ENCODE measurements around the gene PTDSS2. TPM values are rescaled to one million over a fixed set of nuclear protein-coding genes. Genes with fewer than 3 reads are reported as not detected.

PTDSS2 gene
- total and polyA plus RNA-seq, 2 of the 13 experiments (the other 11 are each of a cell fraction or from before 2014, with no cell fraction given) = 21.7 to 26.4 TPM

GRCh38 chr11:447923-448731 lies 2.0 kb upstream of the PTDSS2 start (continued):
- TF ChIP-seq ZBTB7B (CRISPR knock-in tag; IDR thresholded peaks at IDR 0.05) (peak; percentile 88), ASH2L (IDR thresholded peaks at IDR 0.05; ENCODE audit: insufficient read length, low read depth, low read length) (peak; percentile 77), KDM5A (IDR thresholded peaks at IDR 0.05; ENCODE audit: borderline replicate concordance, low read length) (peak; percentile 79; the same call in 1 of the 2 replicates), ZNF746 (CRISPR knock-in tag; IDR thresholded peaks at IDR 0.05) (no peak; the same call in 1 of the 2 replicates), IRF1 (CRISPR knock-in tag; IDR thresholded peaks at IDR 0.05; ENCODE audit: low read depth) (no peak), TAF1 (CRISPR knock-in tag; IDR thresholded peaks at IDR 0.05) (peak; percentile 66; the same call in 1 of the 2 replicates), TOE1 (CRISPR knock-in tag; IDR thresholded peaks at IDR 0.05) (0 out of 2 replicates have a peak, but pooled peaks have one; percentile 28), CCDC6 (CRISPR knock-in tag; IDR thresholded peaks at IDR 0.05) (peak; percentile 35; the same call in 1 of the 2 replicates), SMYD3 (CRISPR knock-in tag; IDR thresholded peaks at IDR 0.05) (peak; percentile 81), ZNF552 (CRISPR knock-in tag; IDR thresholded peaks at IDR 0.05; ENCODE audit: borderline replicate concordance) (no peak), SUZ12 (IDR thresholded peaks at IDR 0.05; ENCODE audit: low read depth, low read length) (no peak), ZNF431 (CRISPR knock-in tag; IDR thresholded peaks at IDR 0.05; ENCODE audit: borderline replicate concordance, low read depth) (no peak; the same call in 1 of the 2 replicates), ZFP82 (CRISPR knock-in tag; IDR thresholded peaks at IDR 0.05; ENCODE audit: borderline replicate concordance) (no peak), PCBP1 (IDR thresholded peaks at IDR 0.05; ENCODE audit: borderline replicate concordance, low read depth, low read length) (no peak), TAF15 (IDR thresholded peaks at IDR 0.05; ENCODE audit: low read depth, low read length, poor library complexity, severe bottlenecking) (no peak), ZNF775 (CRISPR knock-in tag; IDR thresholded peaks at IDR 0.05; ENCODE audit: borderline replicate concordance) (no peak), POLR2A (IDR thresholded peaks at IDR 0.05; ENCODE audit: insufficient read depth in 1 of 2, low read depth in 2 of 2, low read length in 2 of 2) (peak in 1 of 2 experiments; percentile 51; a peak in 2 of 4 replicates), ZNF766 (CRISPR knock-in tag; IDR thresholded peaks at IDR 0.05; ENCODE audit: borderline replicate concordance) (0 out of 2 replicates have a peak, but pooled peaks have one; percentile 26)
- TF ChIP-seq, protein P1, sequence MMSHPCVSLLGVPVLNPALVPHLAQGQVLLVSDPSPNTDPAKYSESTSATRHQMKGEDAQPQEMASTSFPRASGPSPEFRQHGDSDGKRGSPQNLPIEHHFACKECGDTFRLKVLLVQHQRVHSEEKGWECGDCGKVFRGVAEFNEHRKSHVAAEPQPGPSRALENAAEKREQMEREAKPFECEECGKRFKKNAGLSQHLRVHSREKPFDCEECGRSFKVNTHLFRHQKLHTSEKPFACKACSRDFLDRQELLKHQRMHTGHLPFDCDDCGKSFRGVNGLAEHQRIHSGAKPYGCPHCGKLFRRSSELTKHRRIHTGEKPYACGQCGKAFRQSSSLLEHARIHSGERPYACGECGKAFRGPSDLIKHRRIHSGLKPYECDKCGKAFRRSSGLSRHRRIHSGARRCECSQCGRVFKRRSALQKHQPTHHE (CRISPR knock-in tag; IDR thresholded peaks at IDR 0.05; ENCODE audit: borderline replicate concordance) = no peak
- TF ChIP-seq, protein P2, sequence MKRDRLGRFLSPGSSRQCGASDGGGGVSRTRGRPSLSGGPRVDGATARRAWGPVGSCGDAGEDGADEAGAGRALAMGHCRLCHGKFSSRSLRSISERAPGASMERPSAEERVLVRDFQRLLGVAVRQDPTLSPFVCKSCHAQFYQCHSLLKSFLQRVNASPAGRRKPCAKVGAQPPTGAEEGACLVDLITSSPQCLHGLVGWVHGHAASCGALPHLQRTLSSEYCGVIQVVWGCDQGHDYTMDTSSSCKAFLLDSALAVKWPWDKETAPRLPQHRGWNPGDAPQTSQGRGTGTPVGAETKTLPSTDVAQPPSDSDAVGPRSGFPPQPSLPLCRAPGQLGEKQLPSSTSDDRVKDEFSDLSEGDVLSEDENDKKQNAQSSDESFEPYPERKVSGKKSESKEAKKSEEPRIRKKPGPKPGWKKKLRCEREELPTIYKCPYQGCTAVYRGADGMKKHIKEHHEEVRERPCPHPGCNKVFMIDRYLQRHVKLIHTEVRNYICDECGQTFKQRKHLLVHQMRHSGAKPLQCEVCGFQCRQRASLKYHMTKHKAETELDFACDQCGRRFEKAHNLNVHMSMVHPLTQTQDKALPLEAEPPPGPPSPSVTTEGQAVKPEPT (CRISPR knock-in tag; IDR thresholded peaks at IDR 0.05; ENCODE audit: low read depth) = no peak
- TF ChIP-seq, protein P3, sequence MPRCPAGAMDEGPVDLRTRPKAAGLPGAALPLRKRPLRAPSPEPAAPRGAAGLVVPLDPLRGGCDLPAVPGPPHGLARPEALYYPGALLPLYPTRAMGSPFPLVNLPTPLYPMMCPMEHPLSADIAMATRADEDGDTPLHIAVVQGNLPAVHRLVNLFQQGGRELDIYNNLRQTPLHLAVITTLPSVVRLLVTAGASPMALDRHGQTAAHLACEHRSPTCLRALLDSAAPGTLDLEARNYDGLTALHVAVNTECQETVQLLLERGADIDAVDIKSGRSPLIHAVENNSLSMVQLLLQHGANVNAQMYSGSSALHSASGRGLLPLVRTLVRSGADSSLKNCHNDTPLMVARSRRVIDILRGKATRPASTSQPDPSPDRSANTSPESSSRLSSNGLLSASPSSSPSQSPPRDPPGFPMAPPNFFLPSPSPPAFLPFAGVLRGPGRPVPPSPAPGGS (CRISPR knock-in tag; IDR thresholded peaks at IDR 0.05) = peak; percentile 61
- TF ChIP-seq, protein P4, sequence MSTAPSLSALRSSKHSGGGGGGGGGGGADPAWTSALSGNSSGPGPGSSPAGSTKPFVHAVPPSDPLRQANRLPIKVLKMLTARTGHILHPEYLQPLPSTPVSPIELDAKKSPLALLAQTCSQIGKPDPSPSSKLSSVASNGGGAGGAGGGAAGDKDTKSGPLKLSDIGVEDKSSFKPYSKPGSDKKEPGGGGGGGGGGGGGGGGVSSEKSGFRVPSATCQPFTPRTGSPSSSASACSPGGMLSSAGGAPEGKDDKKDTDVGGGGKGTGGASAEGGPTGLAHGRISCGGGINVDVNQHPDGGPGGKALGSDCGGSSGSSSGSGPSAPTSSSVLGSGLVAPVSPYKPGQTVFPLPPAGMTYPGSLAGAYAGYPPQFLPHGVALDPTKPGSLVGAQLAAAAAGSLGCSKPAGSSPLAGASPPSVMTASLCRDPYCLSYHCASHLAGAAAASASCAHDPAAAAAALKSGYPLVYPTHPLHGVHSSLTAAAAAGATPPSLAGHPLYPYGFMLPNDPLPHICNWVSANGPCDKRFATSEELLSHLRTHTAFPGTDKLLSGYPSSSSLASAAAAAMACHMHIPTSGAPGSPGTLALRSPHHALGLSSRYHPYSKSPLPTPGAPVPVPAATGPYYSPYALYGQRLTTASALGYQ (CRISPR knock-in tag; IDR thresholded peaks at IDR 0.05) = no peak
